RKO (cell line): ENCODE data around the gene CERKL.

ENCODE experiments used
- DNase-seq: peaks from one replicate; pipeline ENCODE4 v3.0.0-alpha.2; 2016; ENCODE audit warnings: low spot score

CERKL gene

GRCh38 chr2:181628590-181629585 lies 28.0 kb downstream of the CERKL start:
- no peak for DNase-seq

- DNase-seq, result no peak
Measured at GRCh38 chr2:181627545-181627944, 29.4 kb downstream of the CERKL start.

- DNase-seq, result no peak
Measured at GRCh38 chr2:181626671-181627070, 30.2 kb downstream of the CERKL start.

GRCh38 chr2:181623159-181623558 lies 33.7 kb downstream of the CERKL start:
- no peak for DNase-seq

- no peak for DNase-seq
Measured at GRCh38 chr2:181621779-181622490, 35.0 kb downstream of the CERKL start.

DNA sequence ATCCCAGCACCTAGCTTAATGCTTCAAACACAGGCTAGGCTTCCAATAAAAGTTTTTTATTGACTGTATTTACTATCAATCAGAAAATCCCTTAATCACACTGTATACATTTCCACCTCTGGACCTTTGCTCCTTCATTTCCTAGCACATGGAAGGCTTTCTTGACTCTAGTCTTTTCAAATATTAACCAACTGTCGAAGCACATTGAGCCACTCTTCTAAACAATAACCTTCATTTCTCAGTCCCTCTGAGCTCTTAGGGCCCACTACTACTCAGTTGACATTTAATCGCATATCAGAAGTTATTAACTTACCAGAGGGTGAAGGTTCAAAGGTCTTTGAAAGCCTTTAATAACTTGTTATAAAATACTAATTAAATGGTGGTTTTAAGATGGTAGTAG lies 37.4 kb downstream of the CERKL start:
- no peak for DNase-seq

DNA sequence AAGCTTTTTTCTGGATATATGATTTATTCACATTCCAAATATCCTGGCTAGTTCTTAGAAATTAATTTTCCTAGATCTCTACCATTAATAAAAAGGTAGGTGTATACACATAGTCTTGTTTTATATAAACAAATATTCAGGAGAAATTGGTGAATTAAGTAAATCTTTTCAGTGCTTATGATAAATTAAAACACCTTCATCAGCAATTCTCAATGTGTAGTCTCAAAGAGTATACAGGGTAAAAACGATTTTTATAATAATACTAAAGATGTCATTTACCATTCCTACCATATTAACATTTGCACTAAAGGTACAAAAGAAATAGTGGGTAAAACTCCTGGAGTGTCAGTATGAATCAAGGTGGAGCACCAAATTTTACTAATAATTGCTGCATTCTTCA lies 40.2 kb downstream of the CERKL start:
- no peak for DNase-seq

GRCh38 chr2:181614874-181615638 lies 41.8 kb downstream of the CERKL start:
- no peak for DNase-seq

- no peak for DNase-seq
Measured at GRCh38 chr2:181613241-181613640, 43.7 kb downstream of the CERKL start.

DNA sequence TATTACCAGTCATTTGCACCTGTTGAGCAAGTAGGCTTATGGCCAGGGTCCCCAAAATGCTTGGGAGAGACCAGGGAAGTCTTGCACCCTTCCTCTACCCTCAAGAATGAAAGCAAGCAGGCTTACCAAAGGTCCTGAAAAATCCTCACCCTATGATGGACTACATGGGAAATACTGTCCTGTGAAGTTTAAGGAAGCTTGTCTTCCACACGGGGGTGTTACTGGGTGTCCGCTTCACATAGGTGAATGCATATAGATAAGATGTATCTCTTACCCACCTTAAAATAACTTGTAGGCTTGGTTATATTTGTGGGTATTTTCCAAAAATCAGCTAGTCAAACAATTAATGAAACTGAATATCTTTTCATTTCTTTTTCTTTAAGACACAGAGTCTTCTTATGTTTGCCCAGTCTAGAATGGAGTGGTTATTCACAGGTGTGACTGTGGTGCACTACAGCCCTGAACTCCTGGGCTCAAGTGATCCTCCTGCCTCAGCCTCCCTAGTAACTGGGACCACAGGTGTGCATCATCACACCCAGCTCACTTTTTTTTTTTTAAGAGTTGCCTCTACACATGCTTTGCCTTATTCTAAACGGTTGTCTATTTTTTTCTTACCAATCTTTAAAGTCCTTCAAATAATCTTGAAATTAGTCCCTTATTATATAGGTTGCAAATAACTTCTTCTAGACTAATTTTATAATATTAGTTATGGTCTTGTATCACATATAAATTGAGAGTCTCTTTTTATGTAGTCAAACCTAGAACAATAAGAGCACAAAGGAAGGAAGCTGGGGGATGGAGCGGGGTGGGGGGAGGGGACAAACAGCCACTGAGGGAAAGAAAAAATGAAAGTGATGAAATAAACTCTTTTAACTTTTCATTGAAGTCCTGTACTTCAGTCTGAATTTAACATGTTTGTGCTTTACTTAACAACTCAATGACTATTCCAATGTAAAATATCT lies 49.0 kb downstream of the CERKL start:
- no peak for DNase-seq

DNA sequence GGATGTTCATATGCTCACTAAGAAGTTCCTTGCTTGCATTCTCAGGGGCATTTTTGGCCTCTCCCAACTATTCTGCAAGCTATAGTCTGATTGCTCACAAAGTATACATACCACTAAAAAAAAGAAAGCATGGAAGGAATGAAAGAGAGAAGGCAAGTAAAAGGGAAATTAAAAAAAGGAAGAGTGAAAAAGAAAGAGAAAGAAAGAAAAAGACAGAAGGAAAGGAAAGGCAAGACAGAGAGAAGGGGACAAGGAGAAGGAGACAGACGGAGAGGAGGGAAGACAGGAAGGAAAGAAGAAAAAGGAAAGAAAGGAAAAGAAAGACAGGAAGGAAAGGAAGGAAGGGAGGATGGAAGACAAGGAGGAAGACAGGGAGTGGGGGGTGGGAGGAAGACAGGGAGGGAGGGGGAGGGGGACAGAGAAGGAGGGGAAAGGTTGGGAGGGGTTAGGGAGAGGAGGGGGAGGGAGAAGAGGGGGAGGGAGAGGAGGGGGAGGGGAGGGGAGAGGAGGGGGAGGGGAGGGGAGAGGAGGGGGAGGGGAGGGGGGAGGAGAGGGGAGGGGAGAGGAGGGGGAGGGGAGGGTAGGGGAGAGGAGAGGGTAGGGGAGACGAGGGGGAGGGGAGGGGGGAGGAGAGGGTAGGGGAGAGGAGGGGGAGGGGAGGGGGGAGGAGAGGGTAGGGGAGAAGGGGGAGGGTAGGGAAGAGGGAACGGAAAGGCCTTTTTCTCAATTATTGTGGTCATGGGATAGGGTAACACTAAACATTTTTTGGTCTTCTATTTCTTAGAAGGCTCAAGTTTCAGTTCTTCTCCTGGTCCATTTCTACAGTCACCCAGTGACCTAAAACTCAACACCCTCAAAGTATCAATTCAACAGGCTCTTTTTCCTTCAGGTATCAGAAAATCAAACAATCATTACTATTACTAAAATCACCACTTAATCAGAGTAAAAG lies 50.7 kb downstream of the CERKL start:
- DNase-seq, result no peak

GRCh38 chr2:181602017-181602416 lies 54.9 kb downstream of the CERKL start:
- DNase-seq, result no peak

- DNase-seq, result no peak
Measured at GRCh38 chr2:181596556-181596955, 60.3 kb downstream of the CERKL start.

GRCh38 chr2:181594322-181594721 lies 62.6 kb downstream of the CERKL start:
- DNase-seq, result no peak

DNA sequence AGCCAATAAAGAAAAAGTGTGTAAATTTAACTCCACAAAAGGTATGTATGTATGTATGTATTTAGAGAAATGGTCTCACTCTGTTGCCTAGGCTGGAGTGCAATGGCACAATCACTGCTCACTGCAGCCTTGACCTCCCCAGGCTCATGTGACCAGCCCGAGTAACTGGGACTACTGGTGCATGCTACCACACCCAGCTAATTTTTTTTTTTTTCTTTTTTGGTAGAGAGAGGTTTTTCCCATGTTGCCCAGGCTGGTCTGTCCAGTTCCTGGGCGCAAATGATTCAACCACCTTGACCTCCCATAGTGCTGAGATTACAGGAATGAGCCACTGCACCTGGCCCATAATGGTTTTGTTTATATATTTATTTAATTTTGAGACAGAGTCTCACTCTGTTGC lies 67.1 kb downstream of the CERKL start:
- DNase-seq, result no peak

DNA sequence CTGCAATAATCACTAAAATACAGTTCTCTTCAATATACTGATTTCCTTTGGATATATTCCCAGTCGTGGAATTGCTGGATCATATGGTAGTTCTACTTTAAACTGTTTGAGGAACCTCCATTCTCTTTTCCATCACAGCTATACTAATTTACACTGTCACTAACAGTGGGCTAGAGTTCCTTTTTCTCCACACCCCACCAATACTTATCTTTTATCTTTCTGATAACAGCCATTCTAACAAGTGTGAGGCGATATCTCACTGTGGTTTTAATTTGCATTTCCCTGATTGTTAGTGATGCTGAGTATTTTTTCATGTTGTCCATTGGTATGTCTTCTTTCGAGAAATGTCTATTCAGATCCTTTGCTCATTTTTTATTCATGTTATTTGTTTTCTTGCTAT lies 68.4 kb downstream of the CERKL start:
- no peak for DNase-seq

DNA sequence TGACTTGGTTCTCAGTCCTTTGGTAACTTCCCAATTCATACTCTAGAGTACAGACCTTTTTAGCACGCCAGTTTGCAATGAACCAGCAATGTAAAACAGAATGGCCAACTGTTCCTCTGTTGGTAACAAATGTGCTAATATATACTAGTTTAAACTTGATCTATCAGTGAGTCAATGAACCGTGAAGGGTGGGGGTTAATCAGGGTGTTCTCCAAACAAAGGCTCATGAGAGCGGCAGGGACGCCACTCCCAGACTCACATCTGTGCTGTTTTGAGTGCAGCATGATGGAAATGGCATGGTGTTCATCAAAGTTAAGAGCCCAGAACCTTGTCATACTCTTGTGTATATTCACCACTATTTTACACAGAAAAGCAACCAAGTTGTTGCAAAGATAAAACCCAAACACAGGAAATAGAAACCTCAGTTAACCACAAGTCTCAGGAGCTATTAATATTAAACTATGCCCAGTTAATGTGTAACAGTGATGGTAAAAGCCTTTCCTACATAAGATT lies 70.3 kb downstream of the CERKL start:
- no peak for DNase-seq

GRCh38 chr2:181585732-181586131 lies 71.2 kb downstream of the CERKL start:
- DNase-seq, result no peak

- DNase-seq, result no peak
Measured at GRCh38 chr2:181581534-181581933, 75.4 kb downstream of the CERKL start.

DNA sequence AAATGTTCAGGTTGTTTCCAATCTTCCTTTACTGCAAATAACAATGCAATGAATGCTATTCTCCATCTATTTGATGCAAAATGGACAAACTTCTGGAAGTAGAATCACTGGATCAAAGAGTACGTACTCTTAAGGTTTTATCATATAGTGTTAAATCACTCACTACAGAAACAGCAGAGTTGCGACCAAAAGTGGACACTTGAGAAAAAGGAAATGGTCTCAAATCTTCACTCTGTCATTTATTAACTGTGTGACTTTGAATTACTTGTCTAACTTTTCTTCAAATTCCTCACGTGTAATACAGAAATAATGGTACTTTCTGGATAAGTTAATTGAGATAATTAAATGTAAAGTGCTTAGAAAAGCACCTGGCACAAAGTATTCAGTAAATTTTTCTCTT lies 78.1 kb downstream of the CERKL start:
- DNase-seq, result no peak
